GM19099 (cell line): ENCODE data around the gene TMC8.

Source experiments
- POLR2A ChIP-seq: IDR thresholded peaks from 3 replicates; pipeline ENCODE4 v1.6.1; 2011; ENCODE audit warnings: low read depth; ENCODE audit not compliant: insufficient read length; ENCODE audit errors: extremely low read depth

TMC8 gene

DNA sequence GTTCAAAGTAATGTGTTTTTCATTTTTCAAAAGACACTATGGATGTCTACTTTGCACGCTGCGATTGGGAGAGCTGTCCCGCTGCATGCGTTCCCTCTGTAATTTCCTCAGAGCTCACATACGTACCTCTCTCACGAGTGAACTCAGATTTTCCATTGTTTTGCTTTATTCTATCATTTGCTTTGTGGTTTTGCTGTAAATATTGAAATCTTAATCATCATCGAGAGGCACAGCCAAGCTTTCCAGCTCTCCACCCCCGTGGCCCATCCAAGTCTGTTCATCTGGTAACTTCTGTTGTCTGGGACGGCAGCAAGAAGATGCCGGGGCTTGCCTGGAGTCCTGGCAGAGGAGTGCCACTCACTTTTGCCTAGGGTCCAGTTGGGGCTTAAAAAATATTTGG is 23.1 kb upstream of the TMC8 start:
- TF ChIP-seq POLR2A: no peak

DNA sequence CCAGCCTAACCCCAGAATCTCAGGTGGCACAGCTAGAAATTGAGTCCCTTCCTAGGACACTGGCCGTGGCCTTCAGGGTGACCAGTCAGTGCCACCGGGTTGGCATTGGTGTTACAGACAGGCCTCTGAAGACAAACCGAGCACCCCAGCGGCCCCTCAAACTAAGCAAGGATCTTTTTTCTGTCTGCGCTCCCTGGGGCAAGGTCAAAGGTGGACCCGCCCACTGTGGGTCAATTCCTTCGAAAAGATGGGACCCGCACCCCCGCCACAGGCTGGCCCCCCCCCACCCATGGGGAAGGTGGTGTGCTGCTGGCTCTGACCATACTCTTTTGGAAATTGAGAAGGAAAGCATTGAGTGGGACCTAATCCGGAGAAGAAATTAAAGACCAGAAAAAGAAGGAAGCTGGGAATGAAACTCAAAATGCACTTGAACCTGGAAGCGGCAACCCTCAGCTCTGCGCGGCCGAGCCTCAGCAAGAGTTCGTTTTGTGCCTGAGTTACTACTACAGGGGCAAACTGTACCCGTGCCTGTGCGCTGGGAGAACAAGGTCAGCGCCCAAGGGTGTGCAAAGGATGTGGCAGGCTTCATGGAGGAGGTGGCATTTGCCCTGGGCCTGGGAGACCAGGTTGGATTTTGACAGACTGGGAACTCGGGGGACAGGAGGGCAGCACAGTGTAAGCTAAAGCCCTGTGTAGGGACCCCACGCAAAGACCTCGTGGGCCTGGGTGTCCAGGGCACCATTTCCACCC is 22.4 kb upstream of the TMC8 start:
- no peak for TF ChIP-seq POLR2A

- no peak for TF ChIP-seq POLR2A
Observed at GRCh38 chr17:78108726-78109488, 21.7 kb upstream of the TMC8 start.

GRCh38 chr17:78109489-78109761 is 21.1 kb upstream of the TMC8 start:
- TF ChIP-seq POLR2A: no peak

GRCh38 chr17:78110363-78111015 is 20.1 kb upstream of the TMC8 start:
- TF ChIP-seq POLR2A: peak; percentile 14

DNA sequence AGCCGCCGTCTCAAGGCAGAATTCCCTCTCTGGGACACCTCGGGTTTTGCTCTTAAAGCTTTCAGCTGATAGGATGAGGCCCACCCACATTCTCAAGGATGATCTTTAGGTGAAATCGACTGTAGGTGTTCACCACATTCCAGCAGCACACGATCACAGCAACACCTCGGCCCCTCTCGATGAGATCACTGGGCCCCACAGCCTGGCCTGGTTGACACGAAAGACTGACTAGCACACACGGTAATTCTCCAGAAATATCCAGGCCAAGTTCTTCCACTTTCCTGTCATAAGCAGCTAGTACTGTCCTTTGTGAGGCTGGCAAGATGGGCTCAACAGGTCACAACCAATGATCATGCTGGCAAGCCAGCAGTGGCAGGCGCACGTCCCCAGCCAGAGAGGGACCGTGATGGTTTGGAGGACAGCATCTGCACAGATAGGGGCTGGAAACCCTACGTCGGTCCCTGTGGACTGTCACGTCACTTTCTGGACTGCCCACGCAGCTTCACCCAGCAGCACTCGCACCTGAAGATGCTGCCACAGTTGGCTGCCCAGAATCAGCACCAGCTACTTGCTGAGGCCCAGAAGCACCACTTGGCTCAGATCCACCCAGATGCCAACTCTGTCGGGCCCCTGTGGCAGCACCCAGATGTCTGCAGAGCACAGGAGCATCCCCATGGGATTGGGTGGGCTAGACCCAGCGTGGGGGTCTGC is 19.4 kb upstream of the TMC8 start:
- TF ChIP-seq POLR2A: no peak

DNA sequence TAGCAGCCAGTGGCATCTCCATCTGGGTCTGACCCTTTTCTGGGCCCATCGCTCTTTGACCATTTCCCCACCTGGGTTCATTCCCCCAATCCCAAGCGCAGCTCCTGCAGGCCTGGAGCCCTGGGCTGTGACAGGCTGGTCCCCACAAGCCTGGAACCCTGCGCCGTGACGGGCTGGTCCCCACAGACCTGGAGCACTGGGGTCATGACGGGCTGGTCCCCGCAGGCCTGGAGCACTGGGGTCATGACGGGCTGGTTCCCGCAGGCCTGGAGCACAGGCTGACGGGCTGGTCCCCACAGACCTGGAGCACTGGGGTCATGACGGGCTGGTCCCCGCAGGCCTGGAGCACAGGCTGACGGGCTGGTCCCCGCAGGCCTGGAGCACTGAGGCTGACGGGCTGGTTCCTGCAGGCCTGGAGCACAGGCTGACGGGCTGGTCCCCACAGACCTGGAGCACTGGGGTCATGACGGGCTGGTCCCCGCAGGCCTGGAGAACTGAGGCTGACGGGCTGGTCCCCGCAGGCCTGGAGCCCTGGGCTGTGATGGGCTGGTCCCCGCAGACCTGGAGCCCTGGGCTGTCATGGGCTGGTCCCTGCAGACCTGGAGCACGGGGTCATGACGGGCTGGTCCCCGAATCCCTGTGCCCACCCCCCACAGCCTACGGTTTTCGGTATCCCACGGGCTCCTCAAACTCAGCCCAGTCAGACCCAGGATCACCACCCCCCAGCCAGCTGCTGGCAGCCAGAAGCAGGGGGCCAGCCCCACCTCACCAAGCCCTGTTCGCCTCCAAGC is 18.6 kb upstream of the TMC8 start:
- TF ChIP-seq POLR2A: no peak

DNA sequence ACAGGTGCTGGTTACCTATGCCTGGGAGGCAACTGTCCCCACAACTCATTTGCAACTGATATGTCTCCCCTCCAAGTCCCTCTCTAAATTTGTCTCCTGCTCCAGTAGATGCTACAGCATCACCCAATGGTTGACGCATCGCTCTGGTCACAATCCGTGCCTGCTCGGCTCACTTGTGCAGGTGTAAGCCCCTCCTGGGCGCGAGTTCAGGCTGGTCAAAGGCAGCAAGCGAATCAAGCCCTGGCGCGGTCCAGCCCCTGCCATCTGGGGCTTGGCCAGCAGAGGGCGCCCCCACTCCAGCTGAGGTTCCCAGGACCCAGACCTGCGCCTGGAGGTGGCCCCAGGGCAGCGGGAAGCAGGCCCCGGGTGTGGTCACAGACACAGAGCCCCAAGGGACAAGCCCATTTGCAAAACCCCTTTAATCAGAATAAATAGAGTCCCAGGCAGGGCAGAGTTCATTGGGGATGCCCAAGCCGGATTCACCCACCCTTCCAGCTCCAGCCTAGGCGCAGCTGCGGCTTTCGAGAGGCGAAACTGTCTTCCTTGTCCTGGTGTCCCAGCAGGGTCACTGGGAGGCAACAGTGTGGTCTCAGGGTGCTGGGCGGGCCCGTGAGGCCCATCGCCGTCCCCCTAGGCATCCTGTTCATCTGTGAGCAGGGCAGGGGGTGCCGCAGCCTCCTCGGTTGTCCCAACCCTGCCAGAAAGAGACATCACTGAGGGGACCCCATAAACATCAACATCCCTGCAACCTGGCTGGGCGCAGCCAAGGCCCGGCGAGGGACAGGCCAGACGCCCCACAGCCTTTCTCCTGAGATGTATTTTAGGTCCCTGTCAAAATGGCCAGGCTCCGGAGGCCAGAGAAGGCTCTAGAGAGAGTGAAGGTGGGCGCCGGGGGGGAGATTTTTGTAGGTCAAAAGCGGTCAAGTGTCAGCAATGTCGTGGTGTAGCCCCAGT is 17.8 kb upstream of the TMC8 start:
- TF ChIP-seq POLR2A: peak; percentile 12

DNA sequence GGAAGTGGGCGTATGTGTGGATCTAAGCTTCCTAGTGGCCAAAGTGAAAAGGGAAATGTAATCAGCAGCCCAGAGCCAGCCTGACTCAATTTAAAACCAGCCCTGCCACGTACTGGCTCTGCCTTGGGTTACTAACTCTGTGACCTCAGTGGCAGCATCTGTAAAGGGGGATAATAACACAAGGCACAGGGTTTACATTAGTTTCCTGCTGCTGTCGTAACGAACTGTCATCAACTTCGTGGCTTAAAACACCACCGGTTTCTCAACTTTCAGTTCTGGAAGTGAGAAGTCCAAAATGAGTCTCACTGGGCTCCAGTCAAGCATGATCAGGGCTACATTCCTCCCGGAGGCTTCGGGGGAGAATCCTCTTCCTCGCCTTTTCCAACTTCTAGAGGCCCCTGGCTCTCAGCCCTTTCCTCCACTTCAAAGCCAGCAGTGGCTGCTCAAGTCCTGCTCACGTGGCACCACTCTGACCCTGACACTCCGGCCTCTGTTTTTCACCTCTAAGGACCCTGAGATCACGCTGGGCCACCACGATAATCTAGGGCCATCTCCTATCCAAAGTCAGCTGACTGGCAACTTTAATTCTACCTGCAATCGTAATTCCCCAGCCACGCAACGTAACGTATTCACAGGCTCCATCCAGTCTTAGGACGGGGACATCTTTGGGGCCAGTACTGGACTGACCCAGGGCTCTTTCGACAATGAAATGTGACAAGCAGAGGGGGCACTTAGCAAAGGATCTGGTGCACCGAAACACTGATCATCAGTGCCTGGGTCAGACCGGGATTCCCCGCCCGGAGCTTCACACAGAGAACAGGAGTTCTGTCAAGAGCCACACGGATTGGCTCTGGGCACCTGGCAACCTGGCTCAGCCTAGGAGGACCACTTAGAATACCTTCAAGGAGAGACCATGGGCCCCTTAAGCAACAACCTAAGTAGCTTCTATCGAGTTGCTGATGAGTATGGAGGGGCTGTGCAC is 16.5 kb upstream of the TMC8 start:
- TF ChIP-seq POLR2A: no peak

- TF ChIP-seq POLR2A: no peak
Observed at GRCh38 chr17:78114831-78115723, 15.5 kb upstream of the TMC8 start.

- no peak for TF ChIP-seq POLR2A
Observed at GRCh38 chr17:78116411-78116810, 14.2 kb upstream of the TMC8 start.

DNA sequence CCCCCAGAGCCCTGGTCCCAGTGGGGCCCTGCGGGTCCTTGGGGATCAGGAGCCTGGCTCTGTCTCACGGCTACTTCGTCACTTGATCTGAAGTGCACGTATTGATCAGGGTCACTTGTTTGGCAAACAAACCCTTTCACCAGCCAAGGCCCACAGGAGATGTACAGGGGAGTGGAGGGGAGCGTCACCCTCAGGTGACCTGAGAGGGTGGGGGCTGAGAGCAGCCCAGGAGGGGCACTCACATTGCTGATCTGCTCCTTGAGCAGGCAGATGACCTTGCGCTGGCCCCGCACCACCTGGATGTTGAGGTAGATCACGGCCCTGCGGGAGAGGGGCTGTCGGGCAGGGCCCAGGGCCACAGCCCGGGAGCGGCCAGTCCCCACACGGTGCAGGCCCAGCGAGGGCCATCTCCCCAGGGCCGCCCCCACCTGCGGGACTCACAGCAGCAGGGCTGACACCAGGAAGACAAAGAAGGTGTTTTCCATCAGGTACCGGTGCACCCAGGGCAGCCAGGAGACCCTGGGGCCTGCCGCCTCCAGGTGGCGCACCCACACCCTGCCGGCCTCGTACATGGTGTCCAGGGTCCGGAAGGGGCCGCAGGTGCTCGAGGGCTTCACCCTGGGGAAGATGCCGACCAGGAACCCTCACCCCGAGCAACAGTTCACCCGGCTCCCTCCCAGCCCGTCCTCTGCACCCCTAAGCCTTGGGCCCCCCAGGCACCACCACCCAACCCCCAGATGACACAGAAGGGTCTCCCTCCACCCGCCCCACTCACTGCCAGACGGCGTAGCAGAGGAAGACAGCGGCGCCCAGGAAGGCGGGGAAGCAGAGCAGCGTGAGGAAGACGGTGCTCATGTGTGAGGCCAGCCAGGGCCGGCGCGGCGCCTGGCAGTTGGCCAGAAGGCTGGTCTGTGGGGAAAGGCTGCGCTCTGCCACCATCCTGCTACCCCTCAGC is 13.3 kb upstream of the TMC8 start:
- no peak for TF ChIP-seq POLR2A
